GM12865 (cell line): ENCODE measurements around the gene ATN1.
A peak's percentile ranks its signal among the peaks of the same experiment; 100 is the strongest.
"Not testable (repeated sequence)": the region's sequence is repeated elsewhere in the genome, so short reads cannot be mapped to it uniquely, and the experiment has no call there.

Source experiments
- DNase-seq: peaks from one replicate; pipeline ENCODE4 v3.0.0; 2010; ENCODE audit warnings: low read depth
- H3K4me3 ChIP-seq: 2 replicates; pipeline ENCODE4 v1.5.1; 2011; ENCODE audit warnings: mild to moderate bottlenecking, low read depth, low read length, control low read depth
- TF ChIP-seq, protein P1 (sequence below): IDR thresholded peaks from 2 replicates; pipeline ENCODE4 v1.5.1; 2011; ENCODE audit warnings: low read length, control low read depth, low read depth, inconsistent platforms; ENCODE audit not compliant: insufficient read depth; ENCODE audit errors: missing control alignments

The ATN1 gene

DNA sequence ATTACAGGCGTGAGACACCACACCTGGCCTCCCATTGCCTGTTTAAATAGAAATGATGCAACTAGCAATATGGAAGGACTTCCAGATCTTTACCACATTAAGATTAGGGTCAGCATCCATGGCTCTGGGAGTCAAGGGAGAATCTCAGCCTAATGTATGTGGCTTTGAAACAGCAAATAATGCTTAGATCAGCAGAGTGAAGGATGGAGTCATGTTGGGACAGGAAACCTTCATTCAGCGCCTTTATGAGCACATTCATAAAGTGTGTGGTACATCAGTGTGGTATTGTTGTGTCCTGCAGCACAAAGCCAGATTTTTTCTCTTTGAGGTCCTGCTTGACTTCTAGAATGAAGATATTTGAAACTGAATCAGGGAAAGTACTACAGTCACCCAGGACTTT lies 39.4 kb upstream of the ATN1 start:
- H3K4me3 ChIP-seq, result no peak overlapping the region
- TF ChIP-seq, protein P1, sequence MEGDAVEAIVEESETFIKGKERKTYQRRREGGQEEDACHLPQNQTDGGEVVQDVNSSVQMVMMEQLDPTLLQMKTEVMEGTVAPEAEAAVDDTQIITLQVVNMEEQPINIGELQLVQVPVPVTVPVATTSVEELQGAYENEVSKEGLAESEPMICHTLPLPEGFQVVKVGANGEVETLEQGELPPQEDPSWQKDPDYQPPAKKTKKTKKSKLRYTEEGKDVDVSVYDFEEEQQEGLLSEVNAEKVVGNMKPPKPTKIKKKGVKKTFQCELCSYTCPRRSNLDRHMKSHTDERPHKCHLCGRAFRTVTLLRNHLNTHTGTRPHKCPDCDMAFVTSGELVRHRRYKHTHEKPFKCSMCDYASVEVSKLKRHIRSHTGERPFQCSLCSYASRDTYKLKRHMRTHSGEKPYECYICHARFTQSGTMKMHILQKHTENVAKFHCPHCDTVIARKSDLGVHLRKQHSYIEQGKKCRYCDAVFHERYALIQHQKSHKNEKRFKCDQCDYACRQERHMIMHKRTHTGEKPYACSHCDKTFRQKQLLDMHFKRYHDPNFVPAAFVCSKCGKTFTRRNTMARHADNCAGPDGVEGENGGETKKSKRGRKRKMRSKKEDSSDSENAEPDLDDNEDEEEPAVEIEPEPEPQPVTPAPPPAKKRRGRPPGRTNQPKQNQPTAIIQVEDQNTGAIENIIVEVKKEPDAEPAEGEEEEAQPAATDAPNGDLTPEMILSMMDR, result no peak
- no peak for DNase-seq

DNA sequence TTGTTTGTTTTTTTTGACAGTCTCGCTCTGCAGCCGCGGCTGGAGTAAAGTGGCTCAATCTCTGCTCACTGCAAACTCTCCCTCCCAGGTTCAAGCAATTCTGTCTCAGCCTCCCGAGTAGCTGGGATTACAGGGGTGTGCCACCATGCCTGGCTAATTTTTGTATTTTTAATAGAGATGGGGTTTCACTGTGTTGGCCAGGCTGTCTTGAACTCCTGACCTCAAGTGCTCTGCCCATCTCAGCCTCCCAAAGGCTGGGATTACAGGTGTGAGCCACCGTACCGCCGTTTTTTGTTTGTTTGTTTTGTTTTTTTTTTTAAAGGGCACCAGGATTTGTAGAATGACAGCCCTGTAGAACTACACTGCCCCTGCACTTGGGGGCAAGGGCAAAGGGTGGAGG lies 39.0 kb upstream of the ATN1 start:
- DNase-seq, H3K4me3 ChIP-seq: not testable (repeated sequence)

DNA sequence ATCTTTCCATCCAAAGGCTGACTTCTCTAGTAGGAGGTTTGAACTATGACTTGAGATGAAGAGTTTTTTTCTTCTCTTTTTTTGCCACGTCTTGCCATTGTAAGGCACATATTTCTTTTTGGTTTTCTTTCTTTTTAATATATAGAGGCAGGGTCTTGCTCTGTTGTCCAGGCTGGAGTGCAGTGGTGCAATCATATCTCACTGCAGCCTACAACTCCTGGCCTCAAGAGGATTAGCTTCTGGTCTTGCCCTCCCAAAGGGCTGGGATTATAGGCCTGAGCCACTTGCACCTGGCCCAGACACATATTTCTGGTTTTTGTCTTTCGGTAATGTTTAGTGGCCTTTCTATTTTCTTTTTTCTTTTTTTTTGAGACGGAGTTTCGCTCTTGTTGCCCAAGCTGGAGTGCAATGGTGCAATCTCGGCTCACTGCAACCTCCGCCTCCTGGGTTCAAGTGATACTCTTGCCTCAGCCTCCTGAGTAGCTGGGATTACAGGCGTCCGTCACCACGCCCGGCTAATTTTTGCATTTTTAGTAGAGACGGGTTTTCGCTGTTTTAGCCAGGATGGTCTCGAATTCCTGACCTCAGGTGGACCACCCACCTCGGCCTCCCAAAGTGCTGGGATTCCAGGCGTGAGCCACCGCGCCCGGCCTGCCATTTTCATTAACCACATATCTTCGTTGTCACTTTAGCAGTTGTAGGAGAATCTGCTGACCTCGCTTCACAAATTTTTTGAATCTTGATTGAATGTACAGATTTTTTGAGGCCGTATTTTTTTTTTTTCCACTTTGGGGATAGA lies 37.8 kb upstream of the ATN1 start:
- H3K4me3 ChIP-seq, result not testable (repeated sequence)

DNA sequence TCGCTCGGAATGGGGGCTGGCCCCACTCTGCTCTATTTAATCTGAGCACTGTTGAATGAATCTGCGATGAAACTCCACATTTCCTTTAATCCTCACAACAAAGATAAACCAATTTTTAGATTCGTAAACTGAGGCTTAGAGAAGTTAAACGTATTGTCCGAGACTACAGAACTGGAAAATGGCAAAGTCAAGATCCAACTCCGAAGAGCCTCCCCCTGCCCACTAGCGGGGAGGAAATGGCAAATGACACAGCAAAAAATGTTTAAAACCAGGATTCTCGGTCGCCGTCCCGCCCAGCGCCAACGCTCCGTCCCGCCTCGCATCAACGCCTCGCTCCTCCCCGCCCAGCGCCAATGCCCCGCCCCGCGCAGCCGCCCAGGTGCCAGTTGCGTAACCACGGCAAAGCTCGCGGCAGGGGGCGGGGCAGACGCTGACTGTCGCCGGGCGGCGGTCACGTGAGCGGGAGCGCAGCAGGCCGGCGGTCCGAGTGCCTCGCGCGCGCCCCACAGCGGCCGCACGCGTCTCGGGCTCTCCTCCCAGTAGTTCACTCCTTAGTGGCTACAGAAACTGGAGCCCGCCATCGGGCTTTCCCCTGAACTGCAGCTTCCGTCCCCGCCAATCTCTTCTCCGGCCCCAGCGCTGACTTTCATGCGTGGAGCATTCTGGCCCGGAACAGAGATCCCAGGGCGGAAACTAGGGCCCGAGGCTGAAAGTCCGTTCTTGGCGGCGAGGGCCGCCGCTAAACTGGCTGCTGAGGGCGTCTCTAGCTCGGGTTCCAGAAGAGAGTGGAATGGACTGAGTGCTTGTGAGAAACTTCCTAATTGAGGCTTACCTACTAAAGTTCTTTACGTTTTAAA lies 36.7 kb upstream of the ATN1 start:
- TF ChIP-seq, protein P1, result peak; percentile 77
- peak; percentile 99 for DNase-seq
- peak overlapping the region; percentile 93 for H3K4me3 ChIP-seq

More for the DNA sequence above, 37.8 kb upstream of the ATN1 start:
- not testable (repeated sequence) for DNase-seq

DNA sequence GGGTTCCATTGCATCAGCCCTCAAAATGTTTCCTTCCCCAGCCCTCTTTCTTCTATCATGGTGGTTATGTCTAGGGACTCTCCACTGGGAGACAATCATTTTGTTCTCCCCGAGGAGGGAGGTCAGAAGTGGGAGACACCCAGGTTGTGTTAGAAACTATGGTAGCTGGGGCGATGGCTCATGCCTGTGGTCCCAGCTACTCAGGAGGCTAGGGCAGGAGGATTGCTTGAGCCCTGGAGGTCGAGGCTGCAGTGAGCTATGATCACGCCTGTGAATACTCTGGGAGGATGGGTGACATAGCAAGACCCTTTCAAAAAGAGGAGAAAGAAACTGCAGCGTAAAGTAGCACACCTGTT lies 36.1 kb upstream of the ATN1 start:
- no peak for DNase-seq
- H3K4me3 ChIP-seq, result peak overlapping the region; percentile 93
- TF ChIP-seq, protein P1, result no peak

DNA sequence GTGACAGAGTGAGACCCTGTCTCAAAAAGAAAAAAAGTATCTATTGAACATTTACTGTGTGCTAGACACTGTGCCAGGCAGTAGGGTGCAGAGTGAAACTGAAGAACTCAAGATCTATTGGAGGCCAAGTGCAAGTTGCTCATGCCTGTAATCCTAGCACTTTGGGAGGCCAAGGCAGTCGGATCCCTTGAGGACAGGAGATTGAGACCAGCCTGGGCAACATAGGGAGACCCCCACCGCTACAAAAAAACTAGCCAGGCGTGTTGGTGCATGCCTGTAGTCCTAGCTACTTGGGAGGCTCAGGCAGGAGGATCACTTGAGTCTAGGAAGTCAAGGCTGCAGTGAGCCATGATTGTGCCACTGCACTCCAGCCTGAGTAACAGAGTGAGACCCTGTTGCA lies 35.1 kb upstream of the ATN1 start:
- H3K4me3 ChIP-seq, DNase-seq: not testable (repeated sequence)

DNA sequence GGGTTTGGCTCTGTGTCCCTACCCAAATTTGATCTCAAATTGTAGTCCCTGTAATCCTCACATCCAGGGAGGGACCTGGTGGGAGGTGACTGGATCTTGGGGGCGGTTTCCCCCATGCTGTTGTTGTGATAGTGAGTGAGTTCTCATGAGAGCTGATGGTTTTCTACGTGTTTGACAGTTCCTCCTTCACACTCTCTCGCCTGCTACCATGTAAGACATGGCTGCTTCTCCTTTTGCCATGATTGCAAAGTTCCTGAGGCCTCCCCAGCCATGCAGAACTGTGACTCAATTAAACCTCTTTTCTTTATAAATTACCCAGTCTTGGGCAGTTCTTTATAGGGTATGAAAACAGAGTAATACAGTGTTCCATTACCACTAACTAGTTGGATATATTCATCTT lies 33.4 kb upstream of the ATN1 start:
- no peak for DNase-seq
- H3K4me3 ChIP-seq, result no peak overlapping the region
- TF ChIP-seq, protein P1, result no peak

DNA sequence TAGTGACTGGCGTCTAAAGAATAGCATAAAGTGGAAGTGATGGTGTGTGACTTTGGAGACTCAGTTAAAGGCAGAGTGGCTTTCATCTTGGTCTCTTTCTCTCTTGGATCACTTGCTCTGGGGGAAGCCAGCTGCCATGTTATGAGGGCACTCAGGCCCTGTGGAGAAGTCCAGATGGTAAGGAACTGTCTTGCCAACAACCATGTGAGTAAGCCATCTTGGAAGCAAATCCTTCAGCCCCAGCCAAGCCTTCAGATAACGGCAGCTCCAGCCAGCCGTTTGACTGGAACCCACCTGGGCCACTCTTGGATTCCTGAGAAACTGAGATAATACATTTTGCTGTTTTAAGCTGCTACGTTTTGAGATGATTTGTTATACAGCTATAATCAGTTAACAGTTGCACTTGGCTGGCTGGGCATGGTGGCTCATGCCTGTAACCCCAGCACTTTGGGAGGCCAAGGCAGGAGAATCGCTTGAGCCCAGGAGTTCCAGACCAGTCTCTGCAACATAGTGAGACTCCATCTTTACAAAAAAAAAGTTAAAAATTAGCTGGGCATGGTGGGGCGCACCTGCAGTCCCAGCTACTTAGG lies 30.8 kb upstream of the ATN1 start:
- DNase-seq, result no peak
- TF ChIP-seq, protein P1, result no peak
- H3K4me3 ChIP-seq, result no peak overlapping the region
